H9 (cell line): Measurements from ENCODE around the gene NOTUM. TPM values are rescaled to one million over a fixed set of nuclear protein-coding genes. Genes with fewer than 3 reads are reported as not detected.

Experiments used
- DNase-seq: peaks from one replicate; pipeline ENCODE4 v3.0.0-alpha.2; 2017
- H2AFZ ChIP-seq: one replicate; pipeline ENCODE4 v1.6.1; 2013; ENCODE audit warnings: mild to moderate bottlenecking, low read length, control low read depth, moderate library complexity
- H2AK5ac ChIP-seq: 2 replicates; pipeline ENCODE4 v1.6.1; 2013; ENCODE audit warnings: low read length, control low read depth, mixed read lengths; ENCODE audit not compliant: insufficient read length
- H2BK120ac ChIP-seq: one replicate; pipeline ENCODE4 v1.6.1; 2013; ENCODE audit warnings: low read depth, mild to moderate bottlenecking, low read length, control low read depth, inconsistent platforms; ENCODE audit not compliant: poor library complexity, severe bottlenecking
- H2BK12ac ChIP-seq: 2 replicates; pipeline ENCODE4 v1.6.1; 2013; ENCODE audit warnings: low read length, control low read depth, mixed read lengths, low read depth; ENCODE audit not compliant: insufficient read length
- H2BK15ac ChIP-seq: 2 replicates; pipeline ENCODE4 v1.6.1; 2013; ENCODE audit warnings: low read depth, low read length, control low read depth
- H2BK20ac ChIP-seq: one replicate; pipeline ENCODE4 v1.6.1; 2013; ENCODE audit warnings: low read depth, mild to moderate bottlenecking, low read length, control low read depth, inconsistent platforms; ENCODE audit not compliant: poor library complexity, severe bottlenecking
- H2BK5ac ChIP-seq: 2 replicates; pipeline ENCODE4 v1.6.1; 2013; ENCODE audit warnings: low read length, control low read depth, mixed read lengths; ENCODE audit not compliant: insufficient read length
- H3K14ac ChIP-seq: 2 replicates; pipeline ENCODE4 v1.6.1; 2013; ENCODE audit warnings: low read length, control low read depth; ENCODE audit not compliant: insufficient read depth
- H3K18ac ChIP-seq: 2 replicates; pipeline ENCODE4 v1.6.1; 2013; ENCODE audit warnings: low read depth, mild to moderate bottlenecking, mixed read lengths, low read length, control low read depth; ENCODE audit not compliant: insufficient read length
- H3K23ac ChIP-seq: 2 replicates; pipeline ENCODE4 v1.6.1; 2013; ENCODE audit warnings: low read length, control low read depth, mixed read lengths, low read depth; ENCODE audit not compliant: insufficient read length
- H3K23me2 ChIP-seq: 2 replicates; pipeline ENCODE4 v1.6.1; 2013; ENCODE audit warnings: low read depth, mild to moderate bottlenecking, mixed read lengths, low read length, control low read depth; ENCODE audit not compliant: insufficient read length, poor library complexity, severe bottlenecking
- H3K27ac ChIP-seq: 2 replicates; pipeline ENCODE4 v1.5.1; 2013; ENCODE audit warnings: low read length, control low read depth, mixed read lengths, low read depth; ENCODE audit not compliant: insufficient read length
- H3K27me3 ChIP-seq: 2 replicates; pipeline ENCODE4 v1.6.1; 2013; ENCODE audit warnings: low read length, control low read depth, inconsistent platforms; ENCODE audit not compliant: insufficient read depth
- H3K4ac ChIP-seq: 2 replicates; pipeline ENCODE4 v1.6.1; 2013; ENCODE audit warnings: low read depth, mild to moderate bottlenecking, control low read depth, inconsistent platforms, low read length, moderate library complexity
- H3K4me1 ChIP-seq: 2 replicates; pipeline ENCODE4 v1.6.1; 2013; ENCODE audit warnings: low read length, control low read depth, inconsistent platforms; ENCODE audit not compliant: insufficient read depth
- H3K4me2 ChIP-seq: 2 replicates; pipeline ENCODE4 v1.6.1; 2013; ENCODE audit warnings: low read length, control low read depth, mixed read lengths; ENCODE audit not compliant: insufficient read length, insufficient read depth
- H3K56ac ChIP-seq: 2 replicates; pipeline ENCODE4 v1.6.1; 2013; ENCODE audit warnings: low read depth, mild to moderate bottlenecking, mixed read lengths, low read length, control low read depth; ENCODE audit not compliant: insufficient read length
- H3K79me1 ChIP-seq: 2 replicates; pipeline ENCODE4 v1.6.1; 2013; ENCODE audit warnings: low read depth, mild to moderate bottlenecking, moderate library complexity, low read length, control low read depth, inconsistent platforms; ENCODE audit not compliant: insufficient read depth, poor library complexity, severe bottlenecking
- H3K79me2 ChIP-seq: 2 replicates; pipeline ENCODE4 v1.6.1; 2013; ENCODE audit warnings: low read length, control low read depth, inconsistent platforms; ENCODE audit not compliant: insufficient read depth
- H3K9ac ChIP-seq: 2 replicates; pipeline ENCODE4 v1.6.1; 2013; ENCODE audit warnings: low read length, control low read depth, mixed read lengths; ENCODE audit not compliant: insufficient read length; ENCODE audit errors: extremely low read depth
- H3K9me3 ChIP-seq: one replicate; pipeline ENCODE4 v1.6.1; 2013; ENCODE audit warnings: low read depth, low read length, inconsistent platforms; ENCODE audit not compliant: control insufficient read depth
- H3T11ph ChIP-seq: one replicate; pipeline ENCODE4 v1.6.1; 2013; ENCODE audit warnings: mild to moderate bottlenecking, low read length, control low read depth, inconsistent platforms
- H4K20me1 ChIP-seq: one replicate; pipeline ENCODE4 v1.6.1; 2013; ENCODE audit not compliant: control insufficient read depth, insufficient read length, insufficient read depth
- H4K5ac ChIP-seq: 2 replicates; pipeline ENCODE4 v1.6.1; 2013; ENCODE audit warnings: low read depth, mild to moderate bottlenecking, mixed read lengths, low read length, control low read depth; ENCODE audit not compliant: insufficient read length
- H4K8ac ChIP-seq: replicated peaks from 2 replicates; pipeline ENCODE4 v1.6.1; 2013; ENCODE audit warnings: low read length, control low read depth, mixed read lengths, low read depth; ENCODE audit not compliant: insufficient read length
- H4K91ac ChIP-seq: 2 replicates; pipeline ENCODE4 v1.6.1; 2013; ENCODE audit warnings: low read depth, mild to moderate bottlenecking, moderate library complexity, mixed read lengths, low read length, control low read depth; ENCODE audit not compliant: insufficient read length
- H3K27ac Mint-ChIP-seq, 3 experiments: 2 replicates in 2 of 3; 3 replicates in 1 of 3; pipeline ENCODE4 v1.8.0; 2020 to 2021; ENCODE audit warnings: mixed read lengths in 3 of 3, mild to moderate bottlenecking in 1 of 3, moderate library complexity in 1 of 3
- H3K27me3 Mint-ChIP-seq: 2 replicates; pipeline ENCODE4 v1.8.0; 2021; ENCODE audit warnings: low read depth, mild to moderate bottlenecking, moderate library complexity, mixed read lengths
- H3K36me3 Mint-ChIP-seq, 3 experiments: 2 replicates in 2 of 3; 3 replicates in 1 of 3; pipeline ENCODE4 v1.8.0; 2020 to 2021; ENCODE audit warnings: low read depth in 3 of 3, mixed read lengths in 3 of 3; ENCODE audit not compliant: insufficient read depth in 1 of 3
- H3K4me1 Mint-ChIP-seq, 2 experiments: 2 replicates each; pipeline ENCODE4 v1.8.0; 2020; ENCODE audit warnings: mixed read lengths in 2 of 2
- H3K4me3 Mint-ChIP-seq, 2 experiments: 2 replicates in 1 of 2; 3 replicates in 1 of 2; pipeline ENCODE4 v1.8.0; 2020 to 2021; ENCODE audit warnings: mild to moderate bottlenecking in 2 of 2, mixed read lengths in 2 of 2, moderate library complexity in 1 of 2
- H3K9me3 Mint-ChIP-seq, 2 experiments: 2 replicates in 1 of 2; 3 replicates in 1 of 2; pipeline ENCODE4 v1.8.0; 2020; ENCODE audit warnings: mild to moderate bottlenecking in 2 of 2, mixed read lengths in 2 of 2, moderate library complexity in 1 of 2
- WGBS: extraction: QIAGEN DNeasy Blood & Tissue Kit; methylation state at CpG from one replicate; pipeline ENCODE4 v1.1.7; 2013; ENCODE audit warnings: missing lambda C conversion rate, low lambda C conversion rate, mixed read lengths; ENCODE audit not compliant: insufficient read length; ENCODE audit errors: extremely low coverage; 5-methylcytosine and 5-hydroxymethylcytosine counted together
- total RNA-seq: library from RNA; stranded (reverse); gene quantifications from 2 replicates; pipeline ENCODE4 v1.2.1, GENCODE V29; 2021
- TF ChIP-seq, protein P1 (sequence below): fragments of 200-600 bp; sonication (generic); conservative IDR thresholded peaks from 3 replicates; pipeline ENCODE4 v1.8.0; 2021; ENCODE audit warnings: antibody characterized with exemption, mild to moderate bottlenecking

Gene NOTUM
- total RNA-seq, 1 experiment from 2014 or later, result 2.1 TPM

- Histone ChIP-seq H2AFZ (no peak overlapping the region), H4K20me1 (no peaks in the 10 kb centered on the region), H3K4me2 (no peak overlapping the region), H3K27ac (no peak overlapping the region), H2BK15ac (no peak overlapping the region), H3K14ac (no peak overlapping the region; the same call in 1 of the 2 replicates), H3T11ph (no peak overlapping the region), H4K8ac (no peak overlapping the region), H3K4ac (no peak overlapping the region), H3K27me3 (peaks cover 24% of the 10 kb centered on the region; the same call in 1 of the 2 replicates), H3K56ac (no peak overlapping the region), H3K9ac (no peak overlapping the region), H4K91ac (no peak overlapping the region), H2BK5ac (no peak overlapping the region), H3K79me2 (no peaks in the 10 kb centered on the region), H2BK12ac (no peak overlapping the region), H4K5ac (no peak overlapping the region), H3K9me3 (no peaks in the 10 kb centered on the region), H3K18ac (no peak overlapping the region), H3K23me2 (peaks cover 3% of the 10 kb centered on the region), H3K4me1 (no peaks in the 10 kb centered on the region), H3K23ac (no peak overlapping the region), H2BK20ac (no peak overlapping the region), H2BK120ac (no peak overlapping the region), H2AK5ac (no peak overlapping the region), H3K79me1 (no peaks in the 10 kb centered on the region)
- no peak overlapping the region for H3K27ac Mint-ChIP-seq
- H3K36me3 Mint-ChIP-seq, result no peaks in the 10 kb centered on the region; a peak in 1 of 7 replicates
- TF ChIP-seq, protein P1, sequence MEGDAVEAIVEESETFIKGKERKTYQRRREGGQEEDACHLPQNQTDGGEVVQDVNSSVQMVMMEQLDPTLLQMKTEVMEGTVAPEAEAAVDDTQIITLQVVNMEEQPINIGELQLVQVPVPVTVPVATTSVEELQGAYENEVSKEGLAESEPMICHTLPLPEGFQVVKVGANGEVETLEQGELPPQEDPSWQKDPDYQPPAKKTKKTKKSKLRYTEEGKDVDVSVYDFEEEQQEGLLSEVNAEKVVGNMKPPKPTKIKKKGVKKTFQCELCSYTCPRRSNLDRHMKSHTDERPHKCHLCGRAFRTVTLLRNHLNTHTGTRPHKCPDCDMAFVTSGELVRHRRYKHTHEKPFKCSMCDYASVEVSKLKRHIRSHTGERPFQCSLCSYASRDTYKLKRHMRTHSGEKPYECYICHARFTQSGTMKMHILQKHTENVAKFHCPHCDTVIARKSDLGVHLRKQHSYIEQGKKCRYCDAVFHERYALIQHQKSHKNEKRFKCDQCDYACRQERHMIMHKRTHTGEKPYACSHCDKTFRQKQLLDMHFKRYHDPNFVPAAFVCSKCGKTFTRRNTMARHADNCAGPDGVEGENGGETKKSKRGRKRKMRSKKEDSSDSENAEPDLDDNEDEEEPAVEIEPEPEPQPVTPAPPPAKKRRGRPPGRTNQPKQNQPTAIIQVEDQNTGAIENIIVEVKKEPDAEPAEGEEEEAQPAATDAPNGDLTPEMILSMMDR, result no peak
- H3K4me3 Mint-ChIP-seq, result no peak overlapping the region
- DNase-seq, result no peak
- H3K4me1 Mint-ChIP-seq, result peaks cover 0 to 8% of the 10 kb centered on the region in 2 experiments; a peak in 1 of 4 replicates
- WGBS, result no CpG with 5 or more reads among the region's 13 CpGs
- peaks cover 62% of the 10 kb centered on the region for H3K27me3 Mint-ChIP-seq
- H3K9me3 Mint-ChIP-seq, result peaks cover 0 to 4% of the 10 kb centered on the region in 2 experiments; a peak in 1 of 5 replicates
These were observed 5.0 kb downstream of the NOTUM start for GRCh38 chr17:81955756-81956544.
